Omental fat pad (tissue), 4 donors: ENCODE measurements around the gene CTDP1. TPM values are rescaled to one million over a fixed set of nuclear protein-coding genes. Genes with fewer than 3 reads are reported as not detected.

Experiments
- ATAC-seq: fragments of 150-250 bp; one replicate; pipeline ENCODE4 v1.9.1; 2016; ENCODE audit warnings: mild to moderate bottlenecking, moderate library complexity; ENCODE audit not compliant: low FRiP score
- DNase-seq: peaks from one replicate; pipeline ENCODE4 v3.0.0-alpha.2; 2019; ENCODE audit warnings: low spot score
- total RNA-seq, 4 donors: library from RNA; depleted of rRNA; stranded (reverse); fragments of >200 nt; gene quantifications; one replicate each; pipeline ENCODE4 v1.1.0, GENCODE V29; 2016
- TF ChIP-seq, protein P1 (sequence below), 3 donors: fragments of 450-650 bp; IDR thresholded peaks; one replicate each; pipeline ENCODE4 v1.5.1; 2016 to 2017; ENCODE audit warnings: antibody characterized with exemption in 3 of 3, mild to moderate bottlenecking in 3 of 3, moderate library complexity in 2 of 3

The CTDP1 gene
- total RNA-seq, 4 donors from 2014 or later = 11.8 to 25.2 (median 16.0) TPM

DNA sequence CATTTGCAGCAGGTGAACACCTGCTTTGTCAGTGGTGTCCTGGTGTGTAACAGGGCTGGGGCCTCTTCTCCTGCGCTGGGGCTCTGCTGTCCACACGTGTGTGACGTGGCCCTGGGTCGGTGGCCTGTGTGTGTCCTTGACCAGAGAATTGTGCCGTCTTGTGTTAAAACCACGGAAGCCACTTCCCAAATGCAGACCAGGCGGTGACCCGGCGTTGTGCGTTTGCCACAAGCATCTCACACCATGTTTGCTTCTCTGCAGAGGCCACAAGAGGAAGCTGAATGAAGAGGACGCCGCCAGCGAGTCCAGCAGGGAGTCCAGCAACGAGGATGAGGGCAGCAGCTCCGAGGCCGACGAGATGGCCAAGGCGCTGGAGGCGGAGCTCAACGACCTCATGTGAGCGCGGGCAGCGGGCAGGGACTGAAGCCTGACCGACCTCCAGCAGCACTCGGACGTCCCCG lies 73.8 kb downstream of the CTDP1 start:
- DNase-seq (no peak), ATAC-seq (no peak)
- TF ChIP-seq, protein P1, sequence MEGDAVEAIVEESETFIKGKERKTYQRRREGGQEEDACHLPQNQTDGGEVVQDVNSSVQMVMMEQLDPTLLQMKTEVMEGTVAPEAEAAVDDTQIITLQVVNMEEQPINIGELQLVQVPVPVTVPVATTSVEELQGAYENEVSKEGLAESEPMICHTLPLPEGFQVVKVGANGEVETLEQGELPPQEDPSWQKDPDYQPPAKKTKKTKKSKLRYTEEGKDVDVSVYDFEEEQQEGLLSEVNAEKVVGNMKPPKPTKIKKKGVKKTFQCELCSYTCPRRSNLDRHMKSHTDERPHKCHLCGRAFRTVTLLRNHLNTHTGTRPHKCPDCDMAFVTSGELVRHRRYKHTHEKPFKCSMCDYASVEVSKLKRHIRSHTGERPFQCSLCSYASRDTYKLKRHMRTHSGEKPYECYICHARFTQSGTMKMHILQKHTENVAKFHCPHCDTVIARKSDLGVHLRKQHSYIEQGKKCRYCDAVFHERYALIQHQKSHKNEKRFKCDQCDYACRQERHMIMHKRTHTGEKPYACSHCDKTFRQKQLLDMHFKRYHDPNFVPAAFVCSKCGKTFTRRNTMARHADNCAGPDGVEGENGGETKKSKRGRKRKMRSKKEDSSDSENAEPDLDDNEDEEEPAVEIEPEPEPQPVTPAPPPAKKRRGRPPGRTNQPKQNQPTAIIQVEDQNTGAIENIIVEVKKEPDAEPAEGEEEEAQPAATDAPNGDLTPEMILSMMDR (IDR thresholded peaks at IDR 0.05) = no peak

DNA sequence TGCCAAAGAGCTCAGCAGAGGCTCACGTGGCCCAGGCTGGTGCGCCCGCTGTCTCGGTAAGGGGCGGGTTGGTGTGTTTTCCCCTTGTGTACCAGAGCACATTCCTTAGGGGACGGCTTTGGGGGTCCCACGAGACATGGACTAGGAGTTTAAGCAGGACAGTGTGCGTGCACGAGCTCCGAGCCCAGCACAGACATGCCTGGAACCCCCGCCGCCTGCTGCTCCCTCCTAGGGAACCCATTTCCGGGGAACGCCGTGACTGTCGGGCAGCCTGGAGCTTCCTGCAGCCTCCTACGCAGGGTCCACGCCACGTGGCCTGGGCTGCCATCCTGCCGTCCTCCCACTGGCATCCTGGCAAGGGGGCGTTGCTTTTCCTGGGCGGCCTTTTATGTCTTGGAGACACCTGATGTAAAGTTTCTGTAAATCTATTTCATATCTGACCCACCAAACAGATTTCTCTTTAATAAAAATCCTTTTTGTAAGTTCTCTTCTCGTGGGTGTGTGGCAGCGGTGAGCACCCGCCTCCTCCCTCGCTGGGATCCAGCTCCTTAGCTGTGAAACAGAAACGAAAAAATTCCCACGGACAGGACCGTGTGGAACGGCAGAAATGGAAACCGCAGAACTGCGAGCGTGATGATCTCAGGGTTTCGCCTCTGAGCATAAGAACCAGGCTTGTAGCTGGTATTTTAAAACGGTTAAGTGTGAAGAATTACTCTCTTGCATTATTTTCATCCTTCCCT lies 74.6 kb downstream of the CTDP1 start:
- DNase-seq (no peak), ATAC-seq (no peak)
- TF ChIP-seq, protein P1 (IDR thresholded peaks at IDR 0.05) = no peak

DNA sequence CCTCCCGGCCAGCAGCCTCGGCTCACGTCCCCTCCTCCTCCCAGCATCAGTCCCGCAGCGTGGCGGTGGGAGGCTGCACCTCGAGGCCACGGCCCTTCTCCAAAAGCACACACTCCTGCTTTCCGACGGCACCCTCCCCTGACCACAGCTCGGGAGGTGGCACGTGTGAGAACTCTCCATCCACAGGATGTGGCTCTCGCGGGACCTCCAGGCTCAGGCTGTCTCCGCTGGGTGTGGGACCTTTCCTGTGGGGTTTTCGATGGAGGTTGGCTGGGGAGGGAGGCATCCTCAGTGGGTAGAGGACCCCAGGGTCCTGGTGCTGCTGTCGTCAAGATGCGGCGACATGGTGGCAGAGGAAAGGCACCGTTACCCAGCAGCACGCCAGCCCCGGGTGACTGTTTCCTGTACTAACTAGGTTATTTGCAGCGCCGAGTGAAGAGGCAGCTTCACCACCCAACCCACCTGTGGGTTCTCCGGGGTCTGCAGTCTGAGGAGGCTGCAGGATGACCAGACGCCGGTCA lies 75.3 kb downstream of the CTDP1 start:
- no peak for ATAC-seq
- DNase-seq = no peak
- TF ChIP-seq, protein P1 (IDR thresholded peaks at IDR 0.05) = no peak

DNA sequence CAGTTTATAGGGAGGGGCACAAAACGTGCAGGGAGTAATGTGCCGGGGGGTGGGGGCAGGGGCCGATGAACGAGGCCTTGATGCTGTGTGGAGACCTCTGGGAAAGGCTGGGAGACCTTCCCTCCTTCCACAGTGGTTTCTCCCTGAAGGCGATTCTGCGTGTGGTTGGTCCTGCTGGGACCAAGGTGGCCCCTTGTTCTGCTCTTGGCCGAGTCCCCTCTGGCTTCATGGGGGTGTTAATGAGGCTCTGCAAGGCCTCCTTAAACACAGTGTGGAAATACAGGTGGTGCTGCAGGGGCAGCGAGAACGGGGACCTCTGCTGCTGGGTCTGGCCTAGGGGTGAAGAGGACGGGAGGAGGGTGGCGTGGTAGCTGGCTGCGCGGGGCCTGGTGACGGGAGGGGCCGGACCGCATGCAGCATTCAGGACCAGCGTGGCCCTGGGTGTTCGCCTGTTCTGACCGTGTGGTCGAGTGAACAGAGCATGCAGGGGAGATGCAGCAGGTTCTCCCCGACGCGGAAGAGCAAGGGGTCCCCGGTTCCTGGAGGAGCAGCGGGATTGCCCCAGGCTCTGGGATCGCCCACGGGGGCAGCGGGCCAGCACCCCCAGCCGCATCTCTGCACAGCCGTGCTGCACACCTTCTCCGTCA lies 76.0 kb downstream of the CTDP1 start:
- ATAC-seq (no peak), DNase-seq (no peak)
- TF ChIP-seq, protein P1 (IDR thresholded peaks at IDR 0.05) = no peak

DNA sequence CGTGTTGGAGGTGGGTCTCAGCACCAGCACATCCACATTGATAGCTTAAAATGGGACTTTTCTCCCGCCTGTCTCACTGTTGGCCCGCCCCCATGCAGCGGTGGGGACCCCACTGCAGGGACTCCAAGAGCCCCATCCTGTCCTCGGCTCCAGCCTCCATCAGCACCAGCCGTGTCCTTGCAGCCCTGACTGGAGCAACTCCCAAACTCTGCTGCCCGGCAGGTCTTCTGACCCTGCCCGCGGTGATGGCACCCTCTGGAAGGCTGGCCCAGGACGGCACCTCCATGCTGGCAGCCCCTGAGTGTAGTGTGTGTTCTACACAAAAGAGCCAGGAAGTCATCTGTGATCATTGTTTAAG lies 76.5 kb downstream of the CTDP1 start:
- TF ChIP-seq, protein P1 (IDR thresholded peaks at IDR 0.05) = no peak
- ATAC-seq (no peak), DNase-seq (no peak)

DNA sequence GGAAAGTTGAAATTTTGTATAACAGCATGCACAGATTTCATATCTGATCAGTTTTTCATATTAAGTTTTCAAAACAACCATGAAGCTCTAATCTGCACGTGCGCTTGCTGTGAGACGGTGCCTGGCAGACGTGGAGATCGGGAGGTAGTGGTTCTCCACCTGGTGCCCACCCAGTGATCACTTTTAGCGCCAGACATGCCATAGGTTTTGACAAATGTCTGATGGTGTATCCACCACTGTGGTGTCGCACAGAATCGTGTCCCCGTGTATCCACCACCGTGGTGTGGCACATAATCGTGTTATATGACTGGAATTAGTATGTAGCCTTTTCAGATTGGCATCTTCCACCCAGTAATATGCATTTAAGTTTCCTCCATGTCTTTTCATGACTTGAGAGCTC lies 77.2 kb downstream of the CTDP1 start:
- TF ChIP-seq, protein P1 (IDR thresholded peaks at IDR 0.05) = no peak
- ATAC-seq = no peak
- no peak for DNase-seq
